EL (cell line): ENCODE measurements around the gene B3GALT6.

Source experiments
- DNase-seq: peaks from one replicate; pipeline ENCODE4 v3.0.0-alpha.2; 2016

Gene B3GALT6

GRCh38 chr1:1202831-1203560 lies 29.0 kb upstream of the B3GALT6 start:
- no peak for DNase-seq

DNA sequence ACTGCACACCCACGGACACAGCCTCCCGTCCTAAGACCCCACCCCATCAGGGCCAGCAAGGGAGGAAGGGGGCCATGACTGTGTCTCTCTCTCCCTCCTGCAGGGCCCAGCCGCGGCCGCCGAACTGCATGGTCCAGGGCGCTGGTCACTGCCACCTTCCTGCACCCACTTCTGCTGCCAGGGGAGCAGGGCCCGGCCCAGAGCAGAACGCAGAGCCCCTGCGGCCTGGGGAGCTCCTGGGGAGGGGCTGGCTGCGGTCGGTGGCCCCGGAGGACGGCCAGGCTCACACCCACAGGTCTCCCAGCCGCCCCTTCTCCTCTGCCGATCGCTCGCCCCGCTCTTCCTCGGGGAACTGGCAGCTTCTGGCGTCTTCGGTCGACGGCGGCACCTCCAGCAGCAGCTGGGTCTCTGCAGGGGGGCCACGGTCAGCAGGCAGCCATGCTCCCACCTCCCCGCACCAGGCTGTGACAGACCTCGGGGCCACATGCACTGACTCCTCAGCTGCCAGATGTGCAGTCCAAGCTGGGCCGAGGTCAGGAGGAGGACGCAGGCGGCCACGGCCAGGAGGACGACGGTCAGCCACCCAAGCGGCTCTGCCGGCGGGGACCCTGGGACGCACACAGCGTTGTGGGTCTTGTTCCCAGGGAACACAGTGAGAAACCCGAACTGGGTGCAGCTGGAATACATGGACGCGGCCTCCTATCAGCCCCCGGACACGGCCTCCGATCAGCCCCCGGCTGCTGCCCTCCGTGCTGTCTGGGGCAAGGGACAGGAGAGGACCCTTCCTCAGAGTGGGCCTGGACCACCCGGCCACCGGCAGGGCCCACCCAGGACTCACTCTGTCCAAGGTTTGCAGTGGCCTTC lies 28.2 kb upstream of the B3GALT6 start:
- no peak for DNase-seq

GRCh38 chr1:1204425-1204920 lies 27.6 kb upstream of the B3GALT6 start:
- DNase-seq, result no peak

DNA sequence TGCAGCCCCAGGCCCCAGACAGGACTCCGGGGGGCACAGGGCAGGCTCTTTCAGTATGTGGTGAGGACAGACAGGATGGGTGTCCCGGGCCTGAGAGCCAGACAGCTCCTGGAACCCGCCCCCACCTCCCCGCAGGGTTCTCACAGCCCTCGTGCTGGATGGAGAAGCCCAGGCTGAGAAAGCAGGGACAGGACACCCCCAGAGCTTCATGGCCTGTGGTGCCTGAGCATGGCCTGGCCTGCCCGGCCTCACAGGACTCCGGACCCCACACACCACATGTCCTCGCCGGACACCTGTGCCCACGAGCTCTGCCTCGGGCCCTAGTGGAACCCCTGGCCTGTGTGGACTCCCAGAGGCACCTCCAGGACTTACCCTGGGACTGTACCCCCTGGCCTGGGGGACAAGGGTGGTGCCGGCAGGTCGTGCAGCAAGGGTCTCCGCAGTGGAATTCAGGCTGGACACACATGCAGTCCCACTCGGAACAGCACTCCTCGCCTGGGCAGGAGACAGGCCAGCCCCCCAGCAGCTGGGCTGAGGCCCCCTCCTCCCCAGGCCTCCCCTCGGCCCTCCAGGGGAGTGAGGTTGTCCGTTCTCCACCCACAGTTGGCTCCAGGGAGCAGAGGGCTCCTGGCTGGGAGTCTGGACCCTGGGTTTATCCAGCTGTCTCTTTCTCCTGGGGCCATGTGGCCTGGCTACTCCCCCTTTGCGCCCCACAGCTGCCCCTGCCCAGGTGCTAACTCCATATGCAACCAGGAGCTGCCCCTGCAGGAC lies 26.9 kb upstream of the B3GALT6 start:
- DNase-seq, result no peak

- no peak for DNase-seq
Measured at GRCh38 chr1:1205769-1206375, 26.2 kb upstream of the B3GALT6 start.

DNA sequence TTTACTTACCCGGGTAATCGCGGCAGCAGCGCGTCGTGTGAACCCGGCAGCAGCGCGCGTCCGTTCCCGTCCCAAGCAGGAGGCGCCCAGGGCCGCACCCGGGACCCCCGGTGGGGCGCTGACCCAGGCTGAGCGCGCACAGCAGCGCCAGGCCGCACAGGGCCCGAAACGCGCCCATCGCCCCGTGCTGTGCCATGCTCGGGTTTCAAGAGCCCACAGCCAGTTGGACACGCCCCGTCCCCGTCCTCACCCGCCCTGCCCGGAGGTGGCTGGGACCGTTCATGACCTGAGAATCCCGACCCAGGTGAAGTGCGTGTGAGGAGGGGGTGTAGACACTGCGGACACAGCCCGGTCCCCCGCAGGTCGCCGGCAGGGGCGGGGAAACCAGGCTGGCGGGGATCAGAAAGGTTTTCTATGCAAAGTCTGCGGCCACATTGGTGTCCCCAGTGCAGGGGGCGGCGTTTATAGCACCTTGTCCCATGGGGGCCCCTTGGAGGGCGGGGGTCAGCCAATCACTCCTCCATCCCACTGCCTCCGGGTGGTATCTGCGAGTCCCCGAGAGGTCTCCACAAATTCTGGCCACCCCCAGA lies 25.6 kb upstream of the B3GALT6 start, which contains the start of gene TNFRSF18:
TSS of gene TNFRSF18 (minus strand) at position 217 of the 590 bp plus-strand sequence. CDS start at position 196, 21 bp downstream.
- no peak for DNase-seq

DNA sequence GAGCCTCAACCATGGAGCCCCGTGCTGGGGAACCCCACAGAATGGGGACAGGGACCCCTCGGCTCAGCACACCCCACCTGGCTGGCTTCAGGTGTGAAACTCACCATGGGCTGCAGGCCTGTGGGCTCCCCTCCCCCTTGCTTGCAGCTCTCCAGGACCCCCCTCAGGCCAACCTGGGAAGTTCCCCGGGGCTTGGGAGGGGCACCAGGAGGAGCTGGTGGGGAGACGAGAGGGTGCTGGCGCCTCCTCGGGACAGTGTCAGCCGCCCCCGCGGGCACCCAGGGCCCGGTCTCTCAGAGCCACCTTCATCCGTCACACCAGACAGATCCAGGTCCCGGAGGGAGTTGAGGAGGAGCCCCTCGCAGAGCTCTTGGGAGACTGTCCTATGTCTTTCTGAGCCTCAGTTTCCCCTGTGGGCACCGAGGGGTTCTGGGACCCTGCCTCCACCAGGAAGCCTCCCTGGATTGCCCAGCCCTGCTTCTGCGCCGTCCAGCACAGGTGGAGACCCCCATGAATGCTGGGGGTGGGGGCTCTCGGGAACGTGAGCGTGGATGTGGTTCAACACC lies 25.0 kb upstream of the B3GALT6 start:
- DNase-seq, result no peak

DNA sequence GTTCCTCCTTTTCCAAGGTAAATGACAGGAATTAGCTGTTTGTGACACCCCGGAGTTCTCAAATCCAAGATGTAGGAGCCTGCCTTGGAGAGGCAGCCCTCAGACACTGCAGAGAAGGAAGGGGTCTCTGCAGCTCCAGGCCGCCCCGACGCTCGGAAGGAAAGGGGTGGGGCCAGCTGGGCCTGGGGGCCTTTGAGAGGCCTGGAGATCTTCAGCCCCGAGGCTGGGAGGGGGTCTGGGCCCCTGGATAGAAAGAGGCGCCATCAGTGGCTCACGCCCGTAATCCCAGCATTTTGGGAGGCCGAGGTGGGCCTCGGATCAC lies 24.5 kb upstream of the B3GALT6 start:
- DNase-seq, result no peak

- peak; percentile 36 for DNase-seq
Measured at GRCh38 chr1:1208713-1209433, 23.2 kb upstream of the B3GALT6 start.

- no peak for DNase-seq
Measured at GRCh38 chr1:1210726-1211540, 21.1 kb upstream of the B3GALT6 start.

GRCh38 chr1:1211541-1212441 lies 20.2 kb upstream of the B3GALT6 start:
- DNase-seq, result no peak

GRCh38 chr1:1212780-1213344 lies 19.2 kb upstream of the B3GALT6 start:
- no peak for DNase-seq

GRCh38 chr1:1213345-1214265 lies 18.4 kb upstream of the B3GALT6 start, which contains the start of gene TNFRSF4:
Gene TNFRSF4, minus strand, starts transcription at chr1:1214153. Its CDS starts 26 bp downstream, at chr1:1214127.
- no peak for DNase-seq

- DNase-seq, result no peak
Measured at GRCh38 chr1:1215080-1215676, 16.9 kb upstream of the B3GALT6 start.

DNA sequence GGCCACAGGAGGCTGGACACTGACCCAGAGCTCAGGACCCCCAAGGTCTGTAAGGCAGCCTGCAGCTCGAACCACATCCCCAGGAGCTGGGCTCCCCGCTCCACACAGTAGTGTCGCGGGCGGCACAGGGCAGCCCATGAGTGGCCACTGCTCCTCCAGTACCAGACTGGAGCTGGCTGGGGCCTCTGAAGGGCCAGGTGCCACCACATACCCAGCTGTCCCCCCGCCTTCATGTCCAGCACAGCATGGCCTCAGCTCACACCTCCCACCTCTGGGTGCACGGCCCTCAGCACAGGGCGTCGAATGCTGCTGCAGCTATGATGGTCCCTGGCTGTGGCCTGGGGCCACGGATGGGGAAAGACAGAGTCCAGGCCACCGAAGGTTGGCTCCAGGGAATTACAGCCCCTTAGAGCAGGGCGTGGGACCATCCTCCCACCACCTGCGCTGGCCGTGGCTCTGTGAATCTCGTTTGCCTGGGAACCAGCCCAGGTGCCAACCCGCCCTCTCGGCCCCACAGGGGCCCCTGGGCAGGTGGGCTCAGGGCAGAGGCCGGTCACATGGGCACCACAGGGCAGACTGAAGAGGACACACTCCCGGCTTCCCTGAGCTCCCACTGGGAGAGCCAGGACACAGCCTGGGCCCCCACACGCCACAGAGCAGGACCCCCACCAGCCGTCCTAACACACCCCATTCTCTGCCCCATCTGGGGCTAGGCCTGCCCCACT lies 16.0 kb upstream of the B3GALT6 start:
- no peak for DNase-seq
